IPS-15b (cell line): Measurements from ENCODE around the gene CPED1.

Experiments
- H3K27me3 ChIP-seq: one replicate; pipeline ENCODE4 v1.6.1; 2013; ENCODE audit warnings: low read length; ENCODE audit not compliant: control insufficient read depth, insufficient read depth
- H3K36me3 ChIP-seq: one replicate; pipeline ENCODE4 v1.6.1; 2013; ENCODE audit warnings: low read length; ENCODE audit not compliant: control insufficient read depth, insufficient read depth
- H3K4me1 ChIP-seq: one replicate; pipeline ENCODE4 v1.6.1; 2013; ENCODE audit warnings: mild to moderate bottlenecking, low read length; ENCODE audit not compliant: control insufficient read depth, insufficient read depth
- H3K4me3 ChIP-seq: one replicate; pipeline ENCODE4 v1.5.1; 2013; ENCODE audit warnings: low read depth, low read length
- H3K9ac ChIP-seq: one replicate; pipeline ENCODE4 v1.6.1; 2013; ENCODE audit warnings: low read depth, mild to moderate bottlenecking, low read length
- H3K9me3 ChIP-seq: one replicate; pipeline ENCODE4 v1.6.1; 2013; ENCODE audit warnings: mild to moderate bottlenecking, low read length; ENCODE audit not compliant: control insufficient read depth, insufficient read depth

Gene CPED1

GRCh38 chr7:121080913-121081326 is 92.4 kb downstream of the CPED1 start:
- Histone ChIP-seq H3K27me3 (no peaks in the 10 kb centered on the region), H3K4me3 (no peak overlapping the region), H3K9ac (no peak overlapping the region), H3K4me1 (no peaks in the 10 kb centered on the region), H3K36me3 (no peaks in the 10 kb centered on the region), H3K9me3 (no peaks in the 10 kb centered on the region)

- Histone ChIP-seq H3K36me3 (no peaks in the 10 kb centered on the region), H3K9me3 (no peaks in the 10 kb centered on the region), H3K4me3 (no peak overlapping the region), H3K9ac (no peak overlapping the region), H3K27me3 (no peaks in the 10 kb centered on the region), H3K4me1 (no peaks in the 10 kb centered on the region)
Observed at GRCh38 chr7:121081327-121081936, 92.9 kb downstream of the CPED1 start.

GRCh38 chr7:121082400-121083101 is 94.0 kb downstream of the CPED1 start:
- H3K4me3 ChIP-seq, result no peak overlapping the region

GRCh38 chr7:121083138-121083789 is 94.8 kb downstream of the CPED1 start:
- no peak overlapping the region for H3K9ac ChIP-seq
- H3K4me3 ChIP-seq, result no peak overlapping the region
- H3K36me3 ChIP-seq, result no peaks in the 10 kb centered on the region
- H3K4me1 ChIP-seq, result no peaks in the 10 kb centered on the region
- no peaks in the 10 kb centered on the region for H3K27me3 ChIP-seq
- H3K9me3 ChIP-seq, result no peaks in the 10 kb centered on the region

More at GRCh38 chr7:121082400-121083101, 94.0 kb downstream of the CPED1 start:
- Histone ChIP-seq H3K9me3 (no peaks in the 10 kb centered on the region), H3K27me3 (no peaks in the 10 kb centered on the region), H3K36me3 (no peaks in the 10 kb centered on the region), H3K9ac (no peak overlapping the region), H3K4me1 (no peaks in the 10 kb centered on the region)

- H3K27me3 ChIP-seq, result no peaks in the 10 kb centered on the region
- no peaks in the 10 kb centered on the region for H3K4me1 ChIP-seq
- no peak overlapping the region for H3K9ac ChIP-seq
- H3K36me3 ChIP-seq, result no peaks in the 10 kb centered on the region
- H3K4me3 ChIP-seq, result no peak overlapping the region
- H3K9me3 ChIP-seq, result no peaks in the 10 kb centered on the region
Observed at GRCh38 chr7:121083790-121084251, 95.3 kb downstream of the CPED1 start.

- Histone ChIP-seq H3K36me3 (no peaks in the 10 kb centered on the region), H3K4me3 (no peak overlapping the region), H3K27me3 (no peaks in the 10 kb centered on the region), H3K9ac (no peak overlapping the region), H3K9me3 (no peaks in the 10 kb centered on the region), H3K4me1 (no peaks in the 10 kb centered on the region)
Observed at GRCh38 chr7:121084256-121084655, 95.7 kb downstream of the CPED1 start.

GRCh38 chr7:121084748-121085336 is 96.3 kb downstream of the CPED1 start:
- H3K4me1 ChIP-seq, result no peaks in the 10 kb centered on the region
- H3K4me3 ChIP-seq, result no peak overlapping the region
- H3K9ac ChIP-seq, result no peak overlapping the region
- H3K9me3 ChIP-seq, result no peaks in the 10 kb centered on the region
- H3K27me3 ChIP-seq, result no peaks in the 10 kb centered on the region
- no peaks in the 10 kb centered on the region for H3K36me3 ChIP-seq

GRCh38 chr7:121085922-121086321 is 97.4 kb downstream of the CPED1 start:
- no peak overlapping the region for H3K9ac ChIP-seq
- no peaks in the 10 kb centered on the region for H3K4me1 ChIP-seq
- no peaks in the 10 kb centered on the region for H3K9me3 ChIP-seq
- H3K36me3 ChIP-seq, result no peaks in the 10 kb centered on the region
- H3K27me3 ChIP-seq, result no peaks in the 10 kb centered on the region
- H3K4me3 ChIP-seq, result no peak overlapping the region

- Histone ChIP-seq H3K4me3 (no peak overlapping the region), H3K9ac (no peak overlapping the region), H3K4me1 (no peaks in the 10 kb centered on the region), H3K36me3 (no peaks in the 10 kb centered on the region), H3K9me3 (no peaks in the 10 kb centered on the region), H3K27me3 (no peaks in the 10 kb centered on the region)
Observed at GRCh38 chr7:121088870-121089269, 100.4 kb downstream of the CPED1 start.

- H3K36me3 ChIP-seq, result no peaks in the 10 kb centered on the region
- no peak overlapping the region for H3K9ac ChIP-seq
- no peak overlapping the region for H3K4me3 ChIP-seq
- H3K9me3 ChIP-seq, result no peaks in the 10 kb centered on the region
- H3K27me3 ChIP-seq, result no peaks in the 10 kb centered on the region
- no peaks in the 10 kb centered on the region for H3K4me1 ChIP-seq
Observed at GRCh38 chr7:121094829-121095228, 106.3 kb downstream of the CPED1 start.

- Histone ChIP-seq H3K4me1 (peaks cover 5% of the 10 kb centered on the region), H3K36me3 (no peaks in the 10 kb centered on the region), H3K27me3 (no peaks in the 10 kb centered on the region), H3K4me3 (no peak overlapping the region), H3K9me3 (no peaks in the 10 kb centered on the region), H3K9ac (no peak overlapping the region)
Observed at GRCh38 chr7:121097577-121097976, 109.1 kb downstream of the CPED1 start.
